Peyer's patch (tissue), 4 donors: Measurements from ENCODE around the gene SERPINB5. TPM values are rescaled to one million over a fixed set of nuclear protein-coding genes. Genes with fewer than 3 reads are reported as not detected.

Experiments used
- DNase-seq, 3 donors: peaks; one replicate each; pipeline ENCODE4 v3.0.0-alpha.2; 2017 to 2019
- H3K27ac ChIP-seq, 4 donors: fragments of 200-600 bp; sonication (generic); one replicate each; pipeline ENCODE4 v1.5.1; 2016 to 2019
- H3K27me3 ChIP-seq, 2 donors: fragments of 200-600 bp; sonication (generic); one replicate each; pipeline ENCODE4 v1.5.1; 2019
- H3K36me3 ChIP-seq, 3 donors: fragments of 200-600 bp; sonication (generic); one replicate each; pipeline ENCODE4 v1.5.1; 2016 to 2019
- H3K4me1 ChIP-seq, 4 donors: fragments of 200-600 bp; sonication (generic); one replicate each; pipeline ENCODE4 v1.5.1; 2016 to 2019
- H3K4me3 ChIP-seq, 4 donors: fragments of 200-600 bp; sonication (generic); 1 replicate in 3 of 4; 2 replicates in 1 of 4; pipeline ENCODE4 v1.5.1; 2016 to 2019; ENCODE audit warnings: mild to moderate bottlenecking in 1 of 4
- H3K9me3 ChIP-seq, 4 donors: fragments of 200-600 bp; sonication (generic); one replicate each; pipeline ENCODE4 v1.5.1; 2016 to 2019; ENCODE audit warnings: mild to moderate bottlenecking in 1 of 4
- CTCF ChIP-seq, 6 experiments: fragments of 450-650 bp in 4 of 6; fragments of 200-600 bp in 2 of 6; sonication (generic) in 1 of 6; IDR thresholded peaks; one replicate each; pipeline ENCODE4 v1.5.1; 2017 to 2019; ENCODE audit warnings: antibody characterized with exemption in 6 of 6, mild to moderate bottlenecking in 3 of 6, moderate library complexity in 1 of 6
- POLR2A ChIP-seq, 2 donors: fragments of 450-650 bp; IDR thresholded peaks; one replicate each; pipeline ENCODE4 v1.5.1; 2017; ENCODE audit warnings: antibody characterized with exemption in 2 of 2, mild to moderate bottlenecking in 2 of 2, moderate library complexity in 2 of 2
- total RNA-seq, 4 donors: library from RNA; depleted of rRNA; stranded (reverse); fragments of >200 nt; gene quantifications; one replicate each; pipeline ENCODE4 v1.1.0, GENCODE V29; 2016

The SERPINB5 gene
- total RNA-seq, 4 donors from 2014 or later, result 5.2 to 26.1 (median 14.7) TPM

- Histone ChIP-seq H3K27ac (no peak overlapping the region), H3K27me3 (no peaks in the 10 kb centered on the region), H3K4me1 (no peaks in the 10 kb centered on the region), H3K36me3 (no peaks in the 10 kb centered on the region), H3K4me3 (no peak overlapping the region), H3K9me3 (no peaks in the 10 kb centered on the region)
- no peak for DNase-seq
- TF ChIP-seq CTCF (IDR thresholded peaks at IDR 0.05), result no peak
- TF ChIP-seq POLR2A (IDR thresholded peaks at IDR 0.05), result no peak
Measured at GRCh38 chr18:63534615-63535014, 57.9 kb downstream of the SERPINB5 start.

- no peak for TF ChIP-seq POLR2A (IDR thresholded peaks at IDR 0.05)
- Histone ChIP-seq H3K27ac (no peak overlapping the region), H3K27me3 (no peaks in the 10 kb centered on the region), H3K36me3 (no peaks in the 10 kb centered on the region), H3K4me1 (no peaks in the 10 kb centered on the region), H3K9me3 (no peaks in the 10 kb centered on the region), H3K4me3 (no peak overlapping the region)
- DNase-seq, result no peak
Measured at GRCh38 chr18:63539904-63540510, 63.2 kb downstream of the SERPINB5 start.

DNA sequence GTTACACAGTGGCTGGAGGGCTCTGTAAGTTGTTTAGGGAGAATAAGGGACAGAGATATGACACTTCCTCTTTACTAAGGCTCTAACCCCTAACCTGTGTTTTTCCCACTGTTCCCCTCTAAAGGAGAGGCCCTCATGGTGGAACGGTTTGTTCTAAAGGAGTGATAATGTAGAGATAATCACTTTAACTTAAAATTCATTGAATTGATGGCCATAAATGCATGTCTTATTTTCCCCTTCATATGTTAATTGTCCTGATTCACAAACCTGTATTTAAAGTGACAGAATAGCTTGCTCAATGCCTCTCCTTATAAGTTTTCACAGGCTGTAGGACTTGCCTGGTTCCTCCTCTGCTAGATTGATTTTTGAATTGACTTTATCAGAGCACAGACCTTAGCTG is 65.3 kb downstream of the SERPINB5 start, which contains the start of gene SERPINB12:
SERPINB12 (plus strand) TSS at position 301 of the 400 bp plus-strand sequence. CDS start 13,791 bp downstream, outside the sequence.
- no peak for DNase-seq
- no peaks in the 10 kb centered on the region for H3K36me3 ChIP-seq
- no peak for TF ChIP-seq CTCF (IDR thresholded peaks at IDR 0.05)
- no peak for TF ChIP-seq POLR2A (IDR thresholded peaks at IDR 0.05)

GRCh38 chr18:63544017-63544416 is 67.3 kb downstream of the SERPINB5 start:
- Histone ChIP-seq H3K27ac (no peak overlapping the region), H3K4me1 (no peaks in the 10 kb centered on the region), H3K4me3 (no peak overlapping the region), H3K9me3 (no peaks in the 10 kb centered on the region), H3K36me3 (no peaks in the 10 kb centered on the region), H3K27me3 (no peaks in the 10 kb centered on the region)
- no peak for DNase-seq
- TF ChIP-seq POLR2A (IDR thresholded peaks at IDR 0.05) (no peak), CTCF (IDR thresholded peaks at IDR 0.05) (no peak)

More for the DNA sequence above, 65.3 kb downstream of the SERPINB5 start, which contains the start of gene SERPINB12:
- no peaks in the 10 kb centered on the region for H3K27me3 ChIP-seq
- no peaks in the 10 kb centered on the region for H3K9me3 ChIP-seq
- H3K4me3 ChIP-seq, result no peak within 1 kb of the TSS
- H3K4me1 ChIP-seq, result no peaks in the 10 kb centered on the region
- no peak within 1 kb of the TSS for H3K27ac ChIP-seq

DNA sequence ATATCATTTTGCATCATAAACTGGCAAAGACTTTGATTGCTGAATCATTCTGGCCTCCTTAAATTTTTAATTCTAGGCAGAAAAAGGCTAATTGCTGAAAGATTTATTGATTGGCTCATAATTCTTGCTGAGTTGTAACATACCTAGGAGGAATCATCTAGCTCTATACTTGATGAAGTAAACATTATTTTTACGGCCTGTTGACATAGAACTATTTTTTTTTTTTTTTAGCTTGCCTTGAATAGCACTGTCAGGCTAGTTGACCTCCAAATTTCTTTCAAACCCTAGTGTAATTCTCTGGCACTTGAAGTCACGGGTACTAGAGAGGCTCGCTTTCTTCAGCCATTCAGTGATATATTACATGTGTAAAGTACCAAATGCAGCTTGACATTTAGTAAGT is 68.2 kb downstream of the SERPINB5 start:
- TF ChIP-seq CTCF (IDR thresholded peaks at IDR 0.05) (no peak), POLR2A (IDR thresholded peaks at IDR 0.05) (no peak)
- Histone ChIP-seq H3K27me3 (no peaks in the 10 kb centered on the region), H3K9me3 (no peaks in the 10 kb centered on the region), H3K4me1 (no peaks in the 10 kb centered on the region), H3K4me3 (no peak overlapping the region), H3K36me3 (no peaks in the 10 kb centered on the region), H3K27ac (no peak overlapping the region)
- DNase-seq, result no peak

DNA sequence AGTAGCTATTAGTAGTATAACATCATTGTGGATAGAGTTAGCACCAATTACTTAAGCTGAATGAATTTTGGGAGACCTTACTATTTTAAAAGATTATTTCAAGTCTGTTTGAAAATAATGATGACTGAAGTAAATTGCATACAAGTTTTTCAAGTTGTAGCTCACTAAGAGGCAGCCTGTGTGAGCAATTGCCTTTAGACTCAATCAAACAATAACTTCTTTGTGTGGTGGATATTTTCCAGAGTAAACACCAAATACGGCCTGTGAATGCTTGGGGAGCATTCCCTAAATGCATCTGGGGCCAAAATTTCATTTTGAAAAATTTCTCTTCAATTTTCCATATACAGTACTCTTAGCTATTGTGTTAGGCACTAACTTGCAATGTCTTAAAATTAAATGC is 73.3 kb downstream of the SERPINB5 start:
- Histone ChIP-seq H3K36me3 (no peaks in the 10 kb centered on the region), H3K4me1 (no peaks in the 10 kb centered on the region), H3K27ac (no peak overlapping the region), H3K4me3 (no peak overlapping the region), H3K27me3 (no peaks in the 10 kb centered on the region), H3K9me3 (no peaks in the 10 kb centered on the region)
- DNase-seq, result no peak
- no peak for TF ChIP-seq CTCF (IDR thresholded peaks at IDR 0.05)
